Measurements from ENCODE around the gene WNT10A.

Gene WNT10A

DNA sequence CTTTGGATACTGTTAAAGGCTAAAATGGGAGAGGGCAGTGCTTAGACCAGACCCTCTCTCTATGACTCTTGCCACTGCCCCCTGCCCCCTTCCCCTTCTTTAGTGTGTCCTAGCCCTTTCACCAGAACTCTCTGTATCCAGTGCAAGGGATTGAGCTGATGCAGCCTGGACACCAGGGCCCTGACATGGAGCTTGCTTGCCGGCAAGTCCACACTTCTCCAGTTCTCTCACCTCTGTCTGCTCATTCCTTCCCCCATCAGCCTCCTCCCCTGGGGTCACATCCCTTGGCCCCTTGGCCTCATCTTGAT lies 22.6 kb upstream of the WNT10A start:
- TF ChIP-seq, protein P1, sequence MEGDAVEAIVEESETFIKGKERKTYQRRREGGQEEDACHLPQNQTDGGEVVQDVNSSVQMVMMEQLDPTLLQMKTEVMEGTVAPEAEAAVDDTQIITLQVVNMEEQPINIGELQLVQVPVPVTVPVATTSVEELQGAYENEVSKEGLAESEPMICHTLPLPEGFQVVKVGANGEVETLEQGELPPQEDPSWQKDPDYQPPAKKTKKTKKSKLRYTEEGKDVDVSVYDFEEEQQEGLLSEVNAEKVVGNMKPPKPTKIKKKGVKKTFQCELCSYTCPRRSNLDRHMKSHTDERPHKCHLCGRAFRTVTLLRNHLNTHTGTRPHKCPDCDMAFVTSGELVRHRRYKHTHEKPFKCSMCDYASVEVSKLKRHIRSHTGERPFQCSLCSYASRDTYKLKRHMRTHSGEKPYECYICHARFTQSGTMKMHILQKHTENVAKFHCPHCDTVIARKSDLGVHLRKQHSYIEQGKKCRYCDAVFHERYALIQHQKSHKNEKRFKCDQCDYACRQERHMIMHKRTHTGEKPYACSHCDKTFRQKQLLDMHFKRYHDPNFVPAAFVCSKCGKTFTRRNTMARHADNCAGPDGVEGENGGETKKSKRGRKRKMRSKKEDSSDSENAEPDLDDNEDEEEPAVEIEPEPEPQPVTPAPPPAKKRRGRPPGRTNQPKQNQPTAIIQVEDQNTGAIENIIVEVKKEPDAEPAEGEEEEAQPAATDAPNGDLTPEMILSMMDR (IDR thresholded peaks at IDR 0.05): no peak
- TF ChIP-seq ZFX (IDR thresholded peaks at IDR 0.05; ENCODE audit: borderline replicate concordance): no peak

DNA sequence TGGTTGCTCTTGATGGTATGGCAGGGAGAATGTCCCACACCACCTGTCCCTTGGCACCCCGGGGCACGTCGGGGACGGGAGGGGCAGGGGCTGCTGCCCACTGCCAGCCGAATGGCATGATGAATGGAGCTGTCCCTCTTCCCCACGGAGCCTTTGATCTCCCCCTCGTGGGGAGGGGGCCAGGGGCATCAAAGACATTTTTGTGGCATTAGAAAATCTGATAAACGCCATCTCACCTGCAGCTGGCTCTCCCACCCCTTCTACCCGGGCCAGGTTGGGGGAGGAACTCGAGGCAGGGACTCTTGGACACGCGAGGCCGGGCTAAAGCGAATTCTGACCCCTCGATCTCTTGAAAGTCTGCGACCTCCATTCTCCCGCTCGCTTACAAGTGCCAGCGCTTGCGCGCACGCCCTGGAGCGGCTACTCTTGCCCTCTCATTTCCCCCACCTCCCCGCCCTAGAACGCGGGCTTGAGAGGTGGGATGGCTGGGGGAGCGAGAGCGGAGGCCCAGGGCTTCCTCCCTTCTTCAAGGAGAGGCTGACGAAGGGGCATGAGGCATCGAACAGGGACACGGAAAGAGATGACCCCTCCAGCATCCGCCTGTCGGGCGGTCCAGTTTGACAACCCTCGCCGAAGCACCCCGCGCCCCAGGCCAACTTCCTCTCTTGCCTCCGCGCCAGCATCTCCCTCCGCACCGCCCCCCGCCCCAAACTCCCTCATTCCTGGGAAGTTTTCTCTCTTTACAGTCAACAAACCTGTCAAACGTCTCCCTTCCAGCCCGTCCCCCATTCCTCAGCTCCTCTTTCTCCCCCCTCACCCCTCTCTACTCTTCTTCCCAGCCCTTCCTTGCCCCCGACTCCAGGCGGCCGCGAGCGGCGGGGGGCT lies 21.7 kb upstream of the WNT10A start:
- TF ChIP-seq ZFX (IDR thresholded peaks at IDR 0.05; ENCODE audit: borderline replicate concordance): no peak
- TF ChIP-seq, protein P1 (IDR thresholded peaks at IDR 0.05): no peak
- no peak overlapping the region for H3K27ac ChIP-seq

More for the DNA sequence above, 22.6 kb upstream of the WNT10A start:
- H3K27ac ChIP-seq: no peak overlapping the region

DNA sequence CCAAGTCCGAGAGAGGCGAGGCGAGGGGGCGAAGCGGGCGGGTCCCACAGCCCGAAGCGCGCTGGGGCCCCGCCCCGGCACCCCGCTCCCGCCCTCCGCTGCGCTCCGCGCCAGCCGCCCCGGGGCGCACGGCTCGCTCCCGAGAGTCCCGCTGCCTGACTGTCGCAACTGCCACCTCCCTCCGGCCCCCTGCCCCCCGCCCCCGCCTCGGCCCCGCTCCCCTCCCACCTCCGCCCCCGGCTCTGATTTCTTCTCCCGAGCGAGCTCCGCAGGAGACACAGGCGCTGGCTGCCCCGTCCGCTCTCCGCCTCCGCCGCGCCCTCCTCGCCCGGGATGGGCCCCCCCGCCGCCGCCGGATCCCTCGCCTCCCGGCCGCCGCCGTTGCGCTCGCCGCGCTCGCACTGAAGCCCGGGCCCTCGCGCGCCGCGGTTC lies 21.1 kb upstream of the WNT10A start, which contains the start of gene WNT6:
Gene WNT6, plus strand, starts transcription at position 250 of the 432 bp plus-strand sequence. CDS start 233 bp downstream, outside the sequence.
- H3K27ac ChIP-seq: no peak within 1 kb of the TSS
- TF ChIP-seq ZFX (IDR thresholded peaks at IDR 0.05; ENCODE audit: borderline replicate concordance): no peak
- TF ChIP-seq, protein P1 (IDR thresholded peaks at IDR 0.05): no peak

DNA sequence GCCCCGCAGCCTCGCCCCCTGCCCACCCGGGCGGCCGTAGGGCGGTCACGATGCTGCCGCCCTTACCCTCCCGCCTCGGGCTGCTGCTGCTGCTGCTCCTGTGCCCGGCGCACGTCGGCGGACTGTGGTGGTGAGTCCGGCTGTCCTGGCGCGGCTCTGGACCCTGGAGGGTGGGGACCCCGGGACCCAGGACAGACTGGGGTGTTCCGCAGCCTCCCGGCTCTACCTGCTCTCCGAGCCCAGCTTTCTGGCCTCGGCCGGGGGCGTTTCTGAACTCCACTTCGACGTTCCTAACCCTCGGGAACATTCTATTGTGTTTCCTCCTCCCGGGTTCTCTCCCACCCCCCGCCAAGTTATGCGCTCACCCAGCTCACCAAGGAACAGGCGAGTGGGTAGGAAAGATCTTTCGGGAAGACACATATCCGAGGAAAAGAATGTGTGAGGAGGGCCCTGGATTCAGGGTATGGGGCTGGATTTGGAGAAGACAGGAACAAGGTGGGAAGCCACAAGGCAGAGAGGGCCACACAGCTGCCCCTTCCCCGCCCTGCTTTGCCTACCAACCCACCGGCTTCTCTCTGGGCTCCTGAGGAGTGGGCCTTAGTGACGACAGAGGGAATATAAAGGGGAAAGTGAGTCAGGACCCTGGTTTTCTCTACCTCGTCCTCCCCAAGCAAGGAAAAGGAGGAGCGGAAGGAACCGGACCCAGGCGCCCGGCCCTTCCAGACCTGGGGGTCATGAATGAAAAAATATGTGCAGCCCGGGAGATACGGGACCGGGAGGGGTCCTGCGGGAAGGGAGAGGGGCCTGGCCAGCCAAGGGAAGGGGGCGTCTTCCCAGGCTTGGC lies 20.4 kb upstream of the WNT10A start:
- no peak overlapping the region for H3K27ac ChIP-seq
- no peak for TF ChIP-seq ZFX (IDR thresholded peaks at IDR 0.05; ENCODE audit: borderline replicate concordance)
- TF ChIP-seq, protein P1 (IDR thresholded peaks at IDR 0.05): no peak

DNA sequence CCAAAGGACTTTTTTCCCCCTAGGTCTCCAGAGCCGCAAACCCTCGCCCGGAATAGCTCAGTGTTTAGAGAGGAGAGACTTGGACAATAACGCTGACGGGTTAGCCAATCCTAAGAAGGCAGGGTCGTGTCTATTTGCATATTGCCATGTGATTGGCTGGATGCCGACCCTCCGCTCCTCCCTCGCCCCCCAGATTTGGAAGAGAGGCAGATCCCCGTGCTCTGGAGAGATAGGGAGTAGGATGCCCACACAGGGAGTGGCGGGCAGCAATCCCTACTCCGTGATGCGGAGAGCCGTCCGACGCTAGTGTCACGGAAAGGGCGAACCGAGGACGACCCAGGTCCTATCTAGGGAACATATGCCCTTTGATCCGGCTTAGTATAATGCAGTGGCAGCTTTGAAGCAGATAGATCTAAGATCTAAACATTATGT lies 19.7 kb upstream of the WNT10A start:
- no peak overlapping the region for H3K27ac ChIP-seq
- no peak for TF ChIP-seq ZFX (IDR thresholded peaks at IDR 0.05; ENCODE audit: borderline replicate concordance)
- TF ChIP-seq, protein P1 (IDR thresholded peaks at IDR 0.05): no peak

DNA sequence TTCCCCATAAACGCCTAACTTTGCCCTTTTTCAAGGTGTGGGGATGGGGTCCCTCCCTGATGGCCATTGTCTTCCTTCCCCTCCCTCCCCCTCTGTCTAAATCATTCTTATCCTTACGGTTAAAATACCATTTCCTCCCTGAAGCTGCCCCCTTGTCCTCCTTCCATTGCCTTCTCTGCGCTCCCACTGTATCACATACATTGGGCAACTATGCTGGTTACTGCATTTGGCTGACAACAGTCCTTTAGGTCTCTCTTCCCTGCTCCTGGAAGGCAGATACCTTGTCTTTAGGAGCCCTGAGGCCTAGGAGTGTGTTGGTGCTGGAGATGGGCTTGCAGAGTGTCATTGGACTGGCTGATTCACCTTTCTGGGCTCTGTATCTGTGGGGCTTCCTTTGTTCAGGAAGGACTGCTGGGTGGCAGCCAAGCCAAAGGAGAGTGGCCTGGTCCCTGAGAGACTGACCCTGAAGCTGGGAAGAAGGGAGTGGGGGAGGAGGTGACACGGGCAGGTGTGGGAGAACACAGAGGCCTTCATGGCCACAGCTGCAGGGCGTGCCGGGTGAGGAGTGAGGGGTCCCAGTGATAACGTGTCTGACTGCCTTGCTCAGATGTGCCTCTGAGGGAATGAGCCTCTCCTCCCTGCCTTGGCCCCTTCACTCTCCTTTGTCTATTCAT lies 18.9 kb upstream of the WNT10A start:
- no peak for TF ChIP-seq ZFX (IDR thresholded peaks at IDR 0.05; ENCODE audit: borderline replicate concordance)
- TF ChIP-seq, protein P1 (IDR thresholded peaks at IDR 0.05): no peak
- H3K27ac ChIP-seq: no peak overlapping the region

Data from 22Rv1 (cell line).